GDM1 (cell line): ENCODE data around the gene ERGIC1.

Experiments used
- DNase-seq: peaks from one replicate; lab custom pipeline; 2025; lab: John Stamatoyannopoulos, UW

ERGIC1 gene

DNA sequence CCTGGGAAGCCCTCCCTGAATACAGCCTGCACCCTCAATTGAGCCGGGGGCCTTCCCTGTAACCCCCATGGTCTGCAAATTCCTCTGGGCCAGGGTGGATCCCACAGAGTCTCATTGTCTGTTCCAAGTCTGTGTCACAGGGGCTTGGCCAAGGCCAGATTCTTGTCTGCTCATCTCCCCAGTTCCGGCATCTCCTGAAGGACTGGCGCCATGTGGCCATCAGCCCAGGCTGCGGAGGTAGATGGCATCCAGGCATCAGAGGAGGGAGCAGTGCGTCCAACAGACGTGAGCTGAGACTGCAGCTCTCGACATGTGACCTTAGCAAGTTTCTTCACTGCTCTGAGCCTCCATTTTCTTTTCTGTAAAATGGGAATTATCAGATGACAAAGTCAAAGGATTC lies 87.9 kb downstream of the ERGIC1 start:
- DNase-seq = no peak

DNA sequence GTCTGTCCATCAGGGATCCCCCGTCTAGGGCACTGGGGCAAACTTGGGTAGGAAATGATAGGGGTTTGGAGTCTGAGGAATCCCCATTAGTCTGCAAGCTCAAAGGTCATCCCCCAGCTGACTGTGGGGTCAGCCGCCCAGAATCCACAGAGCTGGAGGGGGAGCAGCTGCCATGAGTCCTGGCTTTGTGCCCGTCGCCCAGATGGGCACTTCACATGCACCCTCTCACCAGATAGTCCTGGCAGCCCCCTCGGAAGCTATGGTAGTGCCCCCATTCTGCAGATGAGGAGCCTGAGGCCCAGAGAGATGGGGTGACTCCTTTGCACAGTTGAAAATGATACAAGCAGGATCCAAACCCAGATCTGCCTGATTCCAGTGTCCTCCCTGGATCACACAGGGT lies 89.5 kb downstream of the ERGIC1 start:
- DNase-seq = no peak

DNA sequence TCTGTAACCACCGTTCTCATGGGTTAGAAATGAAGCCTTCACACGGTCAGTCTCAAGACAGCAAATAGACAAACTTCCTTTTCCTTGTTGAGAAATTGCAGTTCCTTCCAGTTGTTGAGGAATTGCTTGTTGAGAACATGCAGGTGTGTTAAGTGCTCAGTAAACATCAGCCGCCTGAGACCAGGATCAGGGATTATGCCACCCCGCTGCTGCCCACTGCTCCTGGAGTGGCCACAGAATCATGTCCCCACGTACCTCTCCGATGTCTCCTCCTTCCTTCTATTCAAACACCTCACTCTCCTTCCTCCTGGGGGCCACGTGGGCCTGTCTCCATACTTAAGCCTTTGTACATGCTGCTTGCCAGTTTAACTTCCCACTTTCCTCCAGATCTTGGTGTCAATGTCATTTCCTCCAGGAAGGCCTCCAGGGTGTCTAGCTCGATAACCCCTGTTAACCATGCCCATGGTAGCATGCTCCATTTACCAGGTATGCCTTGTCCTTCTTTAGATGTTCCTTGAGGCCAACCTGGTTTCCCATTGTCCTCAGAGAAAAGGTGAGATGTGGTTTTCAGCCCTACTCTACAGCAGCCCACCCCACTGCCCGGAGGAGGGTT lies 91.4 kb downstream of the ERGIC1 start:
- no peak for DNase-seq

GRCh38 chr5:172926008-172926523 lies 92.0 kb downstream of the ERGIC1 start:
- DNase-seq = no peak

DNA sequence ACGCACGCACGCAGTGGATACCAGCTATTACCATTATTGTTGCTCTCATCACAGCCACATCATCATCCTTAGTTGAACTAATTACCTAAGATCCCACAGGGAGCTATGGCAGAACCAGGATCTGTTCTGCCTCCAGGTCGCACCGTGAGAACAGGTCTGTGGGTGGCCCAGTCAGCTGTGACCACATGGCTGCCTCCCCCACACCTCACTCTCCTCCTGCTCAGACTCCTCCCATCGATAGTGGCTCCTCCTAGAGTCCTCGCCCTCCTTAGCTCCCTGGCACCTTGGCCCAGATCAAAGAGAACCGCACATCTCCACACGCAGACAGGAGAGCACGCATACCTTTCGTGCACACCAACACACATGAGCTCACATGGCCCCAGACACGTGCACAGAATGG lies 92.7 kb downstream of the ERGIC1 start:
- no peak for DNase-seq

DNA sequence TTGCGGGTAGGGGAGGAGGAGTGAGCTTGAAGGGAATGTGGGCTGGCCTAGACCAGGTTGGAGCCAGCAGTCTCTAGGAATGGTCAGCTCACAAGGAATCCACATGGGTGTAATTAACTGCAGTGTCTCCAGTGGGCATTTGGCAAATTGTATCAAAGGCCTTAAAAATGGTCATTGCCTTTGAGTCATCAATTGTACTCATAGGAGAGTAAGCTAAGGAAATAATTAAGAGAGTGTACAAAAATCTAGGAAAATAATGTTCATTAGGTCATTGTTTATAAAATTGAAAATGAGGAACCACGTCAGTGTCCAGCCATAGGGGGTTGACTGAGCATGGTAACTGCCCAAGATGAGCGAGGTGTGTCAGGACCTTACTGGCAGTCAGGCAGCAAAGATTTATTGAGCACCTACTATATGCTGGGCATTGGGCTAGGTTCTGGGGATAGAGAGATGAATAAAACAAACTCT lies 95.4 kb downstream of the ERGIC1 start:
- DNase-seq = no peak

DNA sequence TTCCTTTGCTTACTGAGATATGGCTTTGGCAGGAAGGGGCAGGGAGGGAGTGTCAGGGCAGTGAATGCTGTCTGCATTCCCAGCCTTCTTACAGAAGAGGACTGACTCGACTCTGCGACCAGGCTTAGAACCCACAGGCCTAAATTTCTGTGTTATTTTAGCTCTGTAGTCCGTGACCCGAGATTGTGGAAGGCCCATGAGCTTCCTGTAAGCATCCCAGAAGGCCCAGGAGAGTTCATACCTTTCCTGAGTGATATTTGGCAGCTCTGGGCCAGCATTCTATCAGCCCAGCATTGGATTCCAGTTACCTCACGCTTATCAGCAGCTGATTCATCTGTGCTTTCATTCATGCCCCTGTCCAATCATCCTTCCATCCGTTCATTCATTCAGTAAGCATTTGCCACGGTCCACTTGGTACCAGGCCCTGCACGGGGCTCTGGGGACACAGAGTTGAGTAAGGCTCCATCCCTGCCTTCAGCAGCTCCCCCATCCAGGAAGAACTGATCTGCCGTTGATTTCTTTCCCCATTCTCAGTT lies 97.0 kb downstream of the ERGIC1 start:
- no peak for DNase-seq

DNA sequence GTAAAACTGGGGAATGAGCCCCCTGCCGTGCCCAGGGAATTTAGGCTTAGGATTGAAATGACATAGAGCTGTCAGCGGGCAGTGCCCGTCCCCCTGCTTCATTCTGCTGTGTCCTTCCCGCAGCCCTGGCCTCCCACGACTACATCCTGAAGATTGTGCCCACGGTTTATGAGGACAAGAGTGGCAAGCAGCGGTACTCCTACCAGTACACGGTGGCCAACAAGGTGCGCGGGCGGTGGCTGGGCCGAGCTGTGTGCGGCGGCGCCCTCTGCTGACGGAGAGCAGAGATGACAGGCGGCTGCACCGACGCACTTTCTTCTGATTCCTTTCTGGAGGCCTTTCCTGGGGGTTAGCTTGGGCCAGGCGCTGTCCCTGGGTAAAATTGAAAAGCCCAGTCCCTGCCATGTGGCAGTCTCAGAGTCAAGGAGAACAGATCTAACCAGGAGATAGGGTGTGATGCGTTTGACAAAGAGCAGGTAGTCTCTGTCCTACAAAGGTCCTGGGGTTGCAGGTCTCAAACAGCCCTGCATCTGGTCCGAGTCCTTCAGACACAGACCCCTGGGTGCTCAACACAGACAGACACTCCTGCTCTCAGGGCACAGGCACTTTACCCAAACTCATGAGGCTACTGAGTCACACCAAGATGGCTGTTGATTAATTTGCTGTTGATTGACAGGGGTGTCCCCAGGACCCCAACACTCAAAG lies 98.4 kb downstream of the ERGIC1 start:
- peak; percentile 13 for DNase-seq

DNA sequence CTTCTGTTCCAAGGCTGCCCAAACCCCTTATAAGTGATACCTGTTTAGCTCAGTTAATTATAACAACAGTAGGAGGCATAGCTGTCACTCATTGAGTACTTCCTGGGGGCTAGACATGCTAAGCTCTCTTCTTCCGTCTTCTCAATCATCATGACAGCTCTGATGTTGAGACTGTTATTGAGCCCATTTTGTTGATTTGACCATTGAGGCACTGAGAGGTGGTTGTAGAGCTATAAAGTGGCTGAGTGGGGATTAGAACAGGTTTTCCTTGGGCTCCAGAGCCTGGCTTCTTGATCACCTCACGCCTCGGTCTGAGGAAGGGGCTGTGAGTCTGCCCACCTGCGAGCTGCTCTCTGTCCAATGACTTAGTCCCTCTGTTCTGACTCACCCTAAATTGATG lies 99.2 kb downstream of the ERGIC1 start:
- DNase-seq = no peak

GRCh38 chr5:172935096-172935495 lies 101.0 kb downstream of the ERGIC1 start:
- DNase-seq = no peak

- DNase-seq = no peak
Observed at GRCh38 chr5:172936401-172936800, 102.3 kb downstream of the ERGIC1 start.

GRCh38 chr5:172939071-172939470 lies 105.0 kb downstream of the ERGIC1 start:
- DNase-seq = no peak

GRCh38 chr5:172939611-172940267 lies 105.7 kb downstream of the ERGIC1 start:
- no peak for DNase-seq

DNA sequence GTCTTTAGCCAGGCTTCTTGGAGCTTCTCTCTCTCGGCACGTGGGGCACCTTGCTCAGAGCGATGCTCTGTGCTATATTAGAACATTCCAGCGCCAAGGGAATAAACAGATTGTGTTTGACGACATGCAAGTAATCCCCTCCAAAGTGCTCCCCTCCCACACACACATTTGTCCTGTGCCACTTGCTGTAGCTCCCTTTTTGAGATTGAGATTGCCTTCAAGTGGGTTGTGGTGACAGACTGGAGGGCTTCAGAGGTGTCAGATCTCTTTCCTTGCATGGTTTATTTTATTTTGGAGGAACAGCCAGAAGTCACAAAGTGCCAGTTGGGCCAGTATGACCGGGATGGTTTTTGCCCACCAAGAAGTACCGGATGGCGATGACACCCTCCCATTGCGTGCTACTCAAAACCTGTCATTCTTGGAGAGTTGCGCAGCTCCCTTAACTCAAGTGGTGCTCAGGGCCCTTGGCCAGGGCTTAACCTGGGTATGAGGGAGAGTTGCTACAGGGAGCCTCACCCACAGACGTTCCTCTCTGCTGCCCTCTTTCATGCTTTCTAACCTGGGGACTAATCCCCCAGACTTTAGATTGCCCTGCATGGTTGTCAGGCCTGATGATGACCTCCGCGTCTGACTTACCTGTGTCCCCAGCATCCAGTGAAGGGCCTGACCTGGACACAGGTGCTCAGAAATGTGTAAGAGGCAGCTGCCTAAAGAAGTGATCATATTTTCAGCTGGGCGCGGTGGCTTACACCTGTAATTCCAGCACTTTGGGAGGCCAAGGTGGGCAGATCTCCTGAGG lies 106.4 kb downstream of the ERGIC1 start:
- DNase-seq = no peak

DNA sequence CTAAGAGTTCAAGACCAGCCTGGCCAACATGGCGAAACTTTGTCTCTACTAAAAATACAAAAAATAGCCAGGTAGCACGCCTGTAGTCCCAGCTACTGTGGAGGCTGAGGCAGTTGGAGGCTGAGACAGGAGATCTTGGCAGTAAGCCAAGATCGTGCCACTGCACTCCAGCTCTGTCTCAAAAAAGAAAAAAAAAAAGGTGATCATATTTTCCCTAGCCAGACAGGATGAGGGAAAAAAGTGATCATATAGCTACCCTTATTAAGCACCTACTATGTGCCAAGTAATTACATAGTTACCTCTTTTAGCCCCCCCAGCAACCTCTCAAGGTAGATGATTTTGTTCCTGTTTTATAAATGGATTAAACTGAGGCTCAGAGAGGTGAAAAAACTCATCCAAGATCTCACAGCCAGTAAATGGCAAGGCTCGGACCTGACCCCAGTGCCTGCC lies 107.0 kb downstream of the ERGIC1 start:
- no peak for DNase-seq

DNA sequence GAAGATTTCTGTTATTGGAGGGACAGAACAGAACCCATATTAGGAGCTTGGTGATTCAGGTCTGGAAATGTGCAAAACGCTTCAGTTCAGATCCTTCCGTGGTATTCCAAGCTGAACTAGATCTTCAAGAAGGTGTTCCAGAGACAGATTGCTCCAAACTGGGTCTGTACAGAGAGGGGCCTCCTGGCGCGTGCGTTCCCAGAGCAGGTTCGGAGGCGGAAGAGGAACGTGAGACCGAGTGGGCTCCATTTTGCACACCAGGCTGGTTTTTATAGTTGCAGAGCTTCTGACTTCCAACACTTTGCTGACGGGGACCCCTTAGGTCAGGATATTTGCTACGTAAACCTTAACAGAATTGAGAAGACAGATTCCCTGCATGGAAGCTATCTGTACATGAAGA lies 108.5 kb downstream of the ERGIC1 start:
- DNase-seq = no peak

GRCh38 chr5:172943283-172943841 lies 109.3 kb downstream of the ERGIC1 start:
- peak; percentile 62 for DNase-seq

GRCh38 chr5:172943906-172944305 lies 109.9 kb downstream of the ERGIC1 start:
- no peak for DNase-seq

DNA sequence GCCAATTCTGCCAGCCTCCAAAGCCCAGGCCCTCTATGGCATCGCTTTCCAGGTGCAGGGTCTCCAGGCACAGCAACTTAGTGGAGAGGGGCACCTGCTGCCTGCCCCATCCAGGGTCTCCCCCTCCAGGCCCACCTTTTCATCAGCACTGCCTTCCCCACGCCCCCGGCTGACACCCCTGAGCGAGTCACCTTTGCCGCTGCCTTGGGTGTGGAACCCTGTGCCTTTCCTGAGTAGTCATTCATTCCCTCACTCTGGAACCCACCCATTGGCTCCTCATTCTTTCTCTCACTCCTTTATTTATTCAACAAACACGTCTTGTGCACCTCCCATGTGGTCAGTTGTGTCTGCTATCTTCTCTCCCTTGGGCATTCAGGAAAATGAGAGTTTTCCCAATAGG lies 110.7 kb downstream of the ERGIC1 start:
- DNase-seq = no peak

GRCh38 chr5:172945151-172945550 lies 111.1 kb downstream of the ERGIC1 start:
- no peak for DNase-seq

DNA sequence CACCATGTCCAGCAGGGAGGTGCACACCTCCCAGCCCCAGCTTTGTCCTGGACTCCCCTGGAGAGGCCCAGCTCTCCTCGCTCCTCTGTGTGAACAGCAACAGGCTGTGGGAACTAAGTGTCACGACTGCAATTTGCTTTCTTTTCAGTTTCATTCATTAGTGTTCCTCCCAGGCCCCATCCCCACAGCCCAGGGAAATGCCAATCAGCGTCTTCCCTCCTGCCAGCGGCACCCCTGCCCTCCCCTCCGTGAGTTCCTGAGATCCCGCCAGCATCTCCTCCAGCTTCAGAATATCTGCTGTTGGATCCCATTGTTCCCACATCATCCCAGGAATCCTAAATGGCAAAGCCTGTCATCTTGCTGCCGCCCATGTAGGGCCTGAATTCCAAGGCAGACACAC lies 112.1 kb downstream of the ERGIC1 start:
- no peak for DNase-seq

DNA sequence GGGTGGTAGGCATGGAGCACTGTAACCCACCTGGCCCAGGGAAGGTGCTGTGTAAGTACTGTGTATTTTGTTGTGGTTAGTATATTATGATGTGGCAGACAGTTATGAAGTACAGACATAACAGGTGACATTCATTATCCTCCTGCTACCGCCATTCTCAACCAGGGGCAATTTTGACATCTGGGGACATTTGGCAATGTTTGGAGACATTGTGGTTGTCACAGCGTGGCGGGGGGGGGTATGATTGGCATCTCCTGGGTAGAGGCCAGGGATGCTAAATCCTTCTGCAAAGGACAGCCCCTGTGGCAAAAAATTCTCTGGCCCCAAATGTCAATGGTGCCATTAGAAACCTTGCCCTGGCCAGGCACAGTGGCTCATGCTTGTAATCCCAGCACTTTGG lies 115.4 kb downstream of the ERGIC1 start:
- DNase-seq = no peak
